H9 (cell line): ENCODE measurements around the gene ZKSCAN4. TPM values are rescaled to one million over a fixed set of nuclear protein-coding genes. Genes with fewer than 3 reads are reported as not detected.

Experiments used
- DNase-seq: peaks from one replicate; pipeline ENCODE4 v3.0.0-alpha.2; 2017
- H2AFZ ChIP-seq: one replicate; pipeline ENCODE4 v1.6.1; 2013; ENCODE audit warnings: mild to moderate bottlenecking, low read length, control low read depth, moderate library complexity
- H2AK5ac ChIP-seq: 2 replicates; pipeline ENCODE4 v1.6.1; 2013; ENCODE audit warnings: low read length, control low read depth, mixed read lengths; ENCODE audit not compliant: insufficient read length
- H2BK120ac ChIP-seq: one replicate; pipeline ENCODE4 v1.6.1; 2013; ENCODE audit warnings: low read depth, mild to moderate bottlenecking, low read length, control low read depth, inconsistent platforms; ENCODE audit not compliant: poor library complexity, severe bottlenecking
- H2BK12ac ChIP-seq: 2 replicates; pipeline ENCODE4 v1.6.1; 2013; ENCODE audit warnings: low read length, control low read depth, mixed read lengths, low read depth; ENCODE audit not compliant: insufficient read length
- H2BK15ac ChIP-seq: 2 replicates; pipeline ENCODE4 v1.6.1; 2013; ENCODE audit warnings: low read depth, low read length, control low read depth
- H2BK20ac ChIP-seq: one replicate; pipeline ENCODE4 v1.6.1; 2013; ENCODE audit warnings: low read depth, mild to moderate bottlenecking, low read length, control low read depth, inconsistent platforms; ENCODE audit not compliant: poor library complexity, severe bottlenecking
- H2BK5ac ChIP-seq: 2 replicates; pipeline ENCODE4 v1.6.1; 2013; ENCODE audit warnings: low read length, control low read depth, mixed read lengths; ENCODE audit not compliant: insufficient read length
- H3K14ac ChIP-seq: 2 replicates; pipeline ENCODE4 v1.6.1; 2013; ENCODE audit warnings: low read length, control low read depth; ENCODE audit not compliant: insufficient read depth
- H3K18ac ChIP-seq: 2 replicates; pipeline ENCODE4 v1.6.1; 2013; ENCODE audit warnings: low read depth, mild to moderate bottlenecking, mixed read lengths, low read length, control low read depth; ENCODE audit not compliant: insufficient read length
- H3K23ac ChIP-seq: 2 replicates; pipeline ENCODE4 v1.6.1; 2013; ENCODE audit warnings: low read length, control low read depth, mixed read lengths, low read depth; ENCODE audit not compliant: insufficient read length
- H3K23me2 ChIP-seq: 2 replicates; pipeline ENCODE4 v1.6.1; 2013; ENCODE audit warnings: low read depth, mild to moderate bottlenecking, mixed read lengths, low read length, control low read depth; ENCODE audit not compliant: insufficient read length, poor library complexity, severe bottlenecking
- H3K27ac ChIP-seq: 2 replicates; pipeline ENCODE4 v1.5.1; 2013; ENCODE audit warnings: low read length, control low read depth, mixed read lengths, low read depth; ENCODE audit not compliant: insufficient read length
- H3K27me3 ChIP-seq: 2 replicates; pipeline ENCODE4 v1.6.1; 2013; ENCODE audit warnings: low read length, control low read depth, inconsistent platforms; ENCODE audit not compliant: insufficient read depth
- H3K4ac ChIP-seq: 2 replicates; pipeline ENCODE4 v1.6.1; 2013; ENCODE audit warnings: low read depth, mild to moderate bottlenecking, control low read depth, inconsistent platforms, low read length, moderate library complexity
- H3K4me1 ChIP-seq: 2 replicates; pipeline ENCODE4 v1.6.1; 2013; ENCODE audit warnings: low read length, control low read depth, inconsistent platforms; ENCODE audit not compliant: insufficient read depth
- H3K4me2 ChIP-seq: 2 replicates; pipeline ENCODE4 v1.6.1; 2013; ENCODE audit warnings: low read length, control low read depth, mixed read lengths; ENCODE audit not compliant: insufficient read length, insufficient read depth
- H3K56ac ChIP-seq: 2 replicates; pipeline ENCODE4 v1.6.1; 2013; ENCODE audit warnings: low read depth, mild to moderate bottlenecking, mixed read lengths, low read length, control low read depth; ENCODE audit not compliant: insufficient read length
- H3K79me1 ChIP-seq: 2 replicates; pipeline ENCODE4 v1.6.1; 2013; ENCODE audit warnings: low read depth, mild to moderate bottlenecking, moderate library complexity, low read length, control low read depth, inconsistent platforms; ENCODE audit not compliant: insufficient read depth, poor library complexity, severe bottlenecking
- H3K79me2 ChIP-seq: 2 replicates; pipeline ENCODE4 v1.6.1; 2013; ENCODE audit warnings: low read length, control low read depth, inconsistent platforms; ENCODE audit not compliant: insufficient read depth
- H3K9ac ChIP-seq: 2 replicates; pipeline ENCODE4 v1.6.1; 2013; ENCODE audit warnings: low read length, control low read depth, mixed read lengths; ENCODE audit not compliant: insufficient read length; ENCODE audit errors: extremely low read depth
- H3K9me3 ChIP-seq: one replicate; pipeline ENCODE4 v1.6.1; 2013; ENCODE audit warnings: low read depth, low read length, inconsistent platforms; ENCODE audit not compliant: control insufficient read depth
- H3T11ph ChIP-seq: one replicate; pipeline ENCODE4 v1.6.1; 2013; ENCODE audit warnings: mild to moderate bottlenecking, low read length, control low read depth, inconsistent platforms
- H4K20me1 ChIP-seq: one replicate; pipeline ENCODE4 v1.6.1; 2013; ENCODE audit not compliant: control insufficient read depth, insufficient read length, insufficient read depth
- H4K5ac ChIP-seq: 2 replicates; pipeline ENCODE4 v1.6.1; 2013; ENCODE audit warnings: low read depth, mild to moderate bottlenecking, mixed read lengths, low read length, control low read depth; ENCODE audit not compliant: insufficient read length
- H4K8ac ChIP-seq: replicated peaks from 2 replicates; pipeline ENCODE4 v1.6.1; 2013; ENCODE audit warnings: low read length, control low read depth, mixed read lengths, low read depth; ENCODE audit not compliant: insufficient read length
- H4K91ac ChIP-seq: 2 replicates; pipeline ENCODE4 v1.6.1; 2013; ENCODE audit warnings: low read depth, mild to moderate bottlenecking, moderate library complexity, mixed read lengths, low read length, control low read depth; ENCODE audit not compliant: insufficient read length
- H3K27ac Mint-ChIP-seq, 3 experiments: 2 replicates in 2 of 3; 3 replicates in 1 of 3; pipeline ENCODE4 v1.8.0; 2020 to 2021; ENCODE audit warnings: mixed read lengths in 3 of 3, mild to moderate bottlenecking in 1 of 3, moderate library complexity in 1 of 3
- H3K27me3 Mint-ChIP-seq: 2 replicates; pipeline ENCODE4 v1.8.0; 2021; ENCODE audit warnings: low read depth, mild to moderate bottlenecking, moderate library complexity, mixed read lengths
- H3K36me3 Mint-ChIP-seq, 3 experiments: 2 replicates in 2 of 3; 3 replicates in 1 of 3; pipeline ENCODE4 v1.8.0; 2020 to 2021; ENCODE audit warnings: low read depth in 3 of 3, mixed read lengths in 3 of 3; ENCODE audit not compliant: insufficient read depth in 1 of 3
- H3K4me1 Mint-ChIP-seq, 2 experiments: 2 replicates each; pipeline ENCODE4 v1.8.0; 2020; ENCODE audit warnings: mixed read lengths in 2 of 2
- H3K4me3 Mint-ChIP-seq, 2 experiments: 2 replicates in 1 of 2; 3 replicates in 1 of 2; pipeline ENCODE4 v1.8.0; 2020 to 2021; ENCODE audit warnings: mild to moderate bottlenecking in 2 of 2, mixed read lengths in 2 of 2, moderate library complexity in 1 of 2
- H3K9me3 Mint-ChIP-seq, 2 experiments: 2 replicates in 1 of 2; 3 replicates in 1 of 2; pipeline ENCODE4 v1.8.0; 2020; ENCODE audit warnings: mild to moderate bottlenecking in 2 of 2, mixed read lengths in 2 of 2, moderate library complexity in 1 of 2
- WGBS: extraction: QIAGEN DNeasy Blood & Tissue Kit; methylation state at CpG from one replicate; pipeline ENCODE4 v1.1.7; 2013; ENCODE audit warnings: missing lambda C conversion rate, low lambda C conversion rate, mixed read lengths; ENCODE audit not compliant: insufficient read length; ENCODE audit errors: extremely low coverage; 5-methylcytosine and 5-hydroxymethylcytosine counted together
- total RNA-seq: library from RNA; stranded (reverse); gene quantifications from 2 replicates; pipeline ENCODE4 v1.2.1, GENCODE V29; 2021
- TF ChIP-seq, protein P1 (sequence below): fragments of 200-600 bp; sonication (generic); conservative IDR thresholded peaks from 3 replicates; pipeline ENCODE4 v1.8.0; 2021; ENCODE audit warnings: antibody characterized with exemption, mild to moderate bottlenecking

Gene ZKSCAN4
- total RNA-seq, 1 experiment from 2014 or later: 8.8 TPM

DNA sequence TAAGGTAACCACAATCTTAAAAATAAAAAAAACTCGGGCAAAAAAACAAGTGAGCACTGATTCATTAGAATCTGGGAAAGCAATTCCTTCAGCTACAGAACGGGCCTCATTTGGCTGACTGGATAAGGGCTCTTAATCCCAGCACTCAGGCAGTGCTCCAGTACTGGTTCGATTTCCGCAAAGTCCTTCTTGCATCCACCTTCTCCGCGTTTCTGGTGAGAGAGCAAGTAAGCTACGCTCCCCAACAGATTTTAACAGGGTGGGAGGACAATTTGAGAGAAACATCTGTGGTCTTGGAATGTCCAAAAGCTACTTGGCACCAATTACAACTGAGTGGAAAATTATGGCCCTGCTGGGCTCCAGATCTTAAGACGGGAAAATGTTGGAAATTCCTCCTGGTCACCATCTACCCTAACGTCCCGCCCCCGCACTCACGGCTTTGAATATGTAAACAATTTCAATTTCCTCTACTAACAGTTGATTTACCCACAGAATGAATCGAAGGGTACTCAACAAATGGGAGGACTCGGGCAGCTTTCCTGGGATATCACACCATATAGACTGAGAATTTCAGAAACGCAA is 45.0 kb downstream of the ZKSCAN4 start:
- no peak overlapping the region for H2AFZ ChIP-seq
- H3K23me2 ChIP-seq: peaks cover 6% of the 10 kb centered on the region
- H2BK120ac ChIP-seq: no peak overlapping the region
- H4K8ac ChIP-seq: no peak overlapping the region
- H4K20me1 ChIP-seq: peaks cover 2% of the 10 kb centered on the region
- no peak overlapping the region for H4K91ac ChIP-seq
- H3K27me3 ChIP-seq: peaks cover 47% of the 10 kb centered on the region
- no peak overlapping the region for H3K23ac ChIP-seq
- H3K27ac ChIP-seq: no peak overlapping the region
- H3K27me3 Mint-ChIP-seq: peaks cover 96% of the 10 kb centered on the region
- TF ChIP-seq, protein P1, sequence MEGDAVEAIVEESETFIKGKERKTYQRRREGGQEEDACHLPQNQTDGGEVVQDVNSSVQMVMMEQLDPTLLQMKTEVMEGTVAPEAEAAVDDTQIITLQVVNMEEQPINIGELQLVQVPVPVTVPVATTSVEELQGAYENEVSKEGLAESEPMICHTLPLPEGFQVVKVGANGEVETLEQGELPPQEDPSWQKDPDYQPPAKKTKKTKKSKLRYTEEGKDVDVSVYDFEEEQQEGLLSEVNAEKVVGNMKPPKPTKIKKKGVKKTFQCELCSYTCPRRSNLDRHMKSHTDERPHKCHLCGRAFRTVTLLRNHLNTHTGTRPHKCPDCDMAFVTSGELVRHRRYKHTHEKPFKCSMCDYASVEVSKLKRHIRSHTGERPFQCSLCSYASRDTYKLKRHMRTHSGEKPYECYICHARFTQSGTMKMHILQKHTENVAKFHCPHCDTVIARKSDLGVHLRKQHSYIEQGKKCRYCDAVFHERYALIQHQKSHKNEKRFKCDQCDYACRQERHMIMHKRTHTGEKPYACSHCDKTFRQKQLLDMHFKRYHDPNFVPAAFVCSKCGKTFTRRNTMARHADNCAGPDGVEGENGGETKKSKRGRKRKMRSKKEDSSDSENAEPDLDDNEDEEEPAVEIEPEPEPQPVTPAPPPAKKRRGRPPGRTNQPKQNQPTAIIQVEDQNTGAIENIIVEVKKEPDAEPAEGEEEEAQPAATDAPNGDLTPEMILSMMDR: no peak
- peaks cover 0 to 7% of the 10 kb centered on the region in 2 experiments; a peak in 1 of 5 replicates for H3K9me3 Mint-ChIP-seq
- peak; percentile 36 for DNase-seq
- H2AK5ac ChIP-seq: no peak overlapping the region
- no peak overlapping the region for H2BK5ac ChIP-seq
- H3K4me2 ChIP-seq: peak overlapping the region; percentile 97
- H2BK20ac ChIP-seq: no peak overlapping the region
- peak overlapping the region; percentile 39 for H3K9ac ChIP-seq
- no peak overlapping the region for H3K14ac ChIP-seq
- H3K56ac ChIP-seq: no peak overlapping the region
- no peak overlapping the region for H2BK12ac ChIP-seq
- 0 out of 7 replicates have a peak overlapping the region, but pooled peaks of 1 of the 3 experiments have one; percentile 54 for H3K27ac Mint-ChIP-seq
- H3K4me1 ChIP-seq: peaks cover 3% of the 10 kb centered on the region; the same call in 1 of the 2 replicates
- H3K4me1 Mint-ChIP-seq: peaks cover 22 to 25% of the 10 kb centered on the region in 2 experiments
- no peak overlapping the region for H3K18ac ChIP-seq
- H3K36me3 Mint-ChIP-seq: peaks cover 0 to 1% (median 0%) of the 10 kb centered on the region in 3 experiments; a peak in 1 of 7 replicates
- H3K79me1 ChIP-seq: no peaks in the 10 kb centered on the region
- no peak overlapping the region for H3K4ac ChIP-seq
- H3K4me3 Mint-ChIP-seq: peak overlapping the region; percentile 76 to 96
- no peaks in the 10 kb centered on the region for H3K9me3 ChIP-seq
- H4K5ac ChIP-seq: no peak overlapping the region
- H3T11ph ChIP-seq: no peak overlapping the region
- no peaks in the 10 kb centered on the region for H3K79me2 ChIP-seq
- WGBS: no CpG with 5 or more reads among the region's 15 CpGs
- no peak overlapping the region for H2BK15ac ChIP-seq
